GM12892 (cell line): ENCODE results near the gene ZNF726.
"Not testable (repeated sequence)": the region's sequence is repeated elsewhere in the genome, so short reads cannot be mapped to it uniquely, and the experiment has no call there.

Source experiments
- DNase-seq: peaks from one replicate; pipeline ENCODE4 v3.0.0; 2011; ENCODE audit not compliant: insufficient read length
- FAIRE-seq: peaks from 2 replicates; lab custom pipeline; 2011; peaks lifted over from hg19 to GRCh38; lab: Jason Lieb, UNC
- POLR2A ChIP-seq: IDR thresholded peaks from 2 replicates; pipeline ENCODE4 v1.6.1; 2011; ENCODE audit warnings: low read depth, low read length, control low read depth
- POLR2AphosphoS5 ChIP-seq: IDR thresholded peaks from 2 replicates; pipeline ENCODE4 v1.6.1; 2011; ENCODE audit warnings: low read depth, low read length, control low read depth
- TAF1 ChIP-seq: IDR thresholded peaks from 2 replicates; pipeline ENCODE4 v1.6.1; 2011; ENCODE audit warnings: low read depth, mild to moderate bottlenecking, control low read depth, low read length, borderline replicate concordance

The ZNF726 gene

DNA sequence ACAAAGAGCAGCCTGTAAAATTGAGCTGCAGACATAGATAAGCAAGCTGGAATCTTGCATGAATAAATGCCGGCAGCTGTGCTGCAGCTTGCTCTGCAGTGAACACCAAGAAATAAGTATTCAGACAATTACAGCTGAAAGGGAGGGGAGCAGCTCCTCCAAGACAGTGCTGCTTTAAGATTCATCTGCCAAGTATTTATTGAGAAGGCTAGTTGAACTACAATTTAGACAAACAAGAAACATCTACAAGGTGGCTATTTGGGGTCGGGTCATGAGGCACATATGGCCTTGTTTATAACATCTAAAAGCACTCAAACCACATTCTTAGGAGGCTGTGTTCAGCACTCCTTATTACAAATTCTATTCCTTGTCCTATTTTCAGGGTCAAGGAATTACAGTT, 34.9 kb downstream of the ZNF726 start:
- no peak for DNase-seq
- no peak for FAIRE-seq
- no peak for TF ChIP-seq POLR2AphosphoS5
- no peak for TF ChIP-seq TAF1
- TF ChIP-seq POLR2A = no peak

DNA sequence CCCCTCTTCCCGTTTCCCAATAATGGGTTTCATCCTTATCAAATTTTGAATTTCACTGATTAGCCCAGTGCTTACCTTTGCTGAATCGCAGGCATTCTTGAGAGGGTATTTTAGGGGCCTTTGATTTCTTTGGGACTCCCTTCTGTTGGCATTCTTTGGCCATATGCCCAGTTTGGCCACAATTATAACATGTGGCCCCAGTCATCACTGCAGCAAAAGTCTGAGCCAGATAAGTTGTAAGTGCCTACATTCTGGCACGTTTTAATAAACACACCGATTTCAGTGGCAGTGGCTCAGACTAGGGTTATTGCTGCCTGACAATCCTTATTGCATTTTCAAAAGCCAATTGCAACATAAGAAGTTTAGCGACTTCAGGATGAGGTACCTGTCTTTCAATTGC, 41.4 kb downstream of the ZNF726 start:
- DNase-seq (no peak), FAIRE-seq (no peak)
- TF ChIP-seq POLR2AphosphoS5 (no peak), POLR2A (no peak), TAF1 (no peak)

DNA sequence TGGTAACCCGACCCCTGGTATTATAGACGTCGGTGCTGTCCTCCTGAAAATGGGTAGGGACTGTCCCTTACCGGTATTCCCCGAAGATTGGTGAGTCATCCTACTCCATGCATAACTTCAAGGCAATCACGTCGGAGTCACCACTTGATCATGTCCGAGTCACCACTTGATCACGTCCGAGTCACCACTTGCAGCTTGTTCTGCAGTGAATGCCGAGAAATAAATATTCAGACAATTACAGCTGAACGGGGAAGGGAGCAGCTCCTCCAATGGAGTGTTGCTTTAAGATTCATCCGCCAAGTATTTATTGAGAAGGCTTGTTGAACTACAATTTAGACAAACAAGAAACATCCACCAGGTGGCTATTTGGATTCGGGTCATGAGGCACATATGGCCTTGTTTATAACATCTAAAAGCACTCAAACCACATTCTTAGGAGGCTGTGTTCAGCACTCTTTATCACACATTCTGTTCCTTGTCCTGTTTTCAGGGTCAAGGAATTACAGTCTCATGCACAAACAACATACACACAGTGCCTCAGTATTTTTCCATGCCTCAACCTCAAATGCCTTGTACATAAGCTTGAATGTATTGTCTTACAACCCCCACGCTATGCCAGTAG, 43.1 kb downstream of the ZNF726 start:
- DNase-seq (no peak), FAIRE-seq (no peak)

DNA sequence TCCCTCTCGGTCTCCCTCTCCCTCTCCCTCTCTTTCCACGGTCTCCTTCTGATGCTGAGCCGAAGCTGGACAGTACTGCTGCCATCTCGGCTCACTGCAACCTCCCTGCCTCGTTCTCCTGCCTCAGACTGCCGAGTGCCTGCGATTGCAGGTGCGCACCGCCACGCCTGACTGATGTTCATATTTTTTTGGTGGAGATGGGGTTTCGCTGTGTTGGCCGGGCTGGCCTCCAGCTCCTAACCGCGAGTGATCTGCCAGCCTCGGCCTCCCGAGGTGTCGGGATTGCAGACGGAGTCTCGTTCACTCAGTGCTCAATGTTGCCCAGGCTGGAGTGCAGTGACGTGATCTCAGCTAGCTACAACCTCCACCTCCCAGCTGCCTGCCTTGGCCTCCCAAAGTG, 48.7 kb downstream of the ZNF726 start:
- not testable (repeated sequence) for DNase-seq, FAIRE-seq

More for the DNA sequence above, 43.1 kb downstream of the ZNF726 start:
- no peak for TF ChIP-seq POLR2A

DNA sequence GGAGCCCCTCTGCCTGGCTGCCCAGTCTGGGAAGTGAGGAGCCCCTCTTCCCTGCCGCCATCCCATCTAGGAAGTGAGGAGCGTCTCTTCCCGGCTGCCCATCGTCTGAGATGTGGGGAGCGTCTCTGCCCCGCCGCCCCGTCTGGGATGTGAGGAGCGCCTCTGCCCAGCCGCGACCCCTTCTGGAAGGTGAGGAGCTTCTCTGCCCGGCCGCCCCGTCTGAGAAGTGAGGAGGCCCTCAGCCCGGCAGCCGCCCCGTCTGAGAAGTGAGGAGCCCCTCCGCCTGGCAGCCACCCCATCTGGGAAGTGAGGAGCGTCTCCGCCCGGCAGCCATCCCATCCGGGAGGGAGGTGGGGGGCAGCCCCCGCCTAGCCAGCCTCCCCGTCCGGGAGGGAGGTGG, 49.2 kb downstream of the ZNF726 start:
- FAIRE-seq, DNase-seq: not testable (repeated sequence)

DNA sequence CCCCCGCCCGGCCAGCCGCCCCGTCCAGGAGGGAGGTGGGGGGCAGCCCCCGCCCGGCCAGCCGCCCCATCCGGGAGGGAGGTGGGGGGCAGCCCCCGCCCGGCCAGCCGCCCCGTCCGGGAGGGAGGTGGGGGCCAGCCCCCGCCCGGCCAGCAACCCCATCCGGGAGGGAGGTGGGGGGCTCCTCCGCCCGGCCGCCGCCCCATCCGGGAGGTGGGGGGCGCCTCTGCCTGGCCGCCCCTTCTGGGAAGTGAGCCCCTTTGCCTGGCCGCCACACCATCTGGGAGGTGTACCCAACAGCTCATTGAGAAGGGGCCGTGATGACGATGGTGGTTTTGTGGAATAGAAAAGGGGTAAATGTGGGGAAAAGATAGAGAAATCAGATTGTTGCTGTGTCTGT, 49.6 kb downstream of the ZNF726 start:
- not testable (repeated sequence) for DNase-seq, FAIRE-seq

DNA sequence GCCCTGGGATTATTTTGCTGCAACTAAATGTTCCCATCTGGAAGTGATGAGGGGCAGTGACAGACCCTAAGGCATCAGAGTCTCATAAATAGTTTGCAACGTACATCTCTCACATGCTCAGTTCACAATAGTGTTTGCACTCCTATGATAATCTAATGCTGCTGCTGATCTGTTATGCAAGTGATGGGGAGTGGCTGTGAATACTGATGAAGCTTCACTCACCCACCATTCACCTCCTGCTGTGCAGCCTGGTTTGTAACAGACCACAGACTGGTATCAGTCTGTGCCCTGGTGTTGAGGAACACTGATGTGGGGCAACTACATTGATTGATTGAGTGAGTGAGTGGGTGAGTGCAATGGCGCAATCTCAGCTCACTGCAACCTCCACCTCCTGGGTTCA, 54.9 kb downstream of the ZNF726 start:
- TF ChIP-seq POLR2A = no peak
- no peak for TF ChIP-seq POLR2AphosphoS5
- DNase-seq (no peak), FAIRE-seq (no peak)

DNA sequence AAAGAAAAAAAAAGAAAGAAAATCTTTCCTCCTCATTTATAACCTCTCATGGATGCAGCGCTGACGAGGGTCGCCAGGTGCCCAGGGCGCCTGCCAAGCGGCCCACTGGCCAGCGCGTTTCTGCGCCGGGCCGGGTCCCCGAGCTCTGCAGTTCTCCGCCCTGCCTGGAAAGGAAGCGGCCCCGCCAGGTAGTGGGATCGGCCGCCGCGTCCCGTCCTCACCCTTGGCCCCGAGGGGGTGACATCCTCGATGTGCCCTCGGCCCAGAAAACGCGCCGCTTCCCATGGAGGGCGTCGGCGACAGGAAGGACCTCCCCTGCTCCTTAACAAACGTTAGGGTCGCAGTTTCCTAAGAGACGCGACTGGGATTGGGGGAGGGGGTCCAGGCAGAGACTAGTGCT, 56.9 kb downstream of the ZNF726 start:
- FAIRE-seq (no peak), DNase-seq (no peak)
- TF ChIP-seq TAF1 = no peak
- no peak for TF ChIP-seq POLR2AphosphoS5
- no peak for TF ChIP-seq POLR2A

DNA sequence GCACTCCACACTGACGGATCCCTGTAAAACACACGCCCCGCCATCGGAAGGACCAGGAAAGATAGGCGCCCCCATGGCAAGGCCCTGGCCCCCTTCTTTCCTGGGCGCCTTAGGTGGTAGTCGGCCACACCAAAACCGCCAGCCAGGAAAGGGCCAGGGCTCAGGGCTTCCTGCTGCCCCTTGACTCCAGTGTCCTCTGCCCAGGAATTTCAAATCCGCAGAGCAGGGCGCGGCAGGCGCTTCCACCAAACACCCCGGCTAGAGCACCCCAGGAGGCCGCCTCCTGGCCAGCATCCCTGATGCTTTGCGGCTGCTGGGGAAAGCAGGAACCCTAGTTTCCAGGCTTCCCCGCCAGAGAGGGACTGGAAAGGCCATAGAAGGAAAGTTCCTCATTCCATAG, 57.5 kb downstream of the ZNF726 start:
- FAIRE-seq (no peak), DNase-seq (no peak)
- no peak for TF ChIP-seq TAF1
- TF ChIP-seq POLR2A = no peak
- TF ChIP-seq POLR2AphosphoS5 = no peak

DNA sequence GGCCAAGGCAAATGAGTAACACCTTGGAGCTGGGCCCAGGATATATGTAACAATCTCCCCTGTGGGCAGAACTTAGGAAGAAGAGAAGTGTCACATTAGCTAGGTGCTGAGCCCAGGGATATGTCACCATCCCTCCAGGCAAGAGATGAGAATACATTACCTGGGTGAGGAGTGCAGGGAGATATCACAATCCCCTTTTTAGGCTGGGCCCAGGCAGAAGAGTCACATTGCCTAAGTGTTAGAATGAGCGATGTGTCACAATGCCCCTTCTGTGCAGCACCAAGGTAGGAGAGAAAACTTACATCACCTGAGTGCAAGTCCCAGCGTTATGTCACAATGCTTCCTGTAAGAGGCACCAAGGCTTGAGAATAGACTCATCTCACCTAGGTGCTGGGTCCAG, 60.3 kb downstream of the ZNF726 start:
- no peak for DNase-seq
- TF ChIP-seq POLR2A = no peak
- TF ChIP-seq POLR2AphosphoS5 = no peak
- no peak for TF ChIP-seq TAF1
- FAIRE-seq = no peak

DNA sequence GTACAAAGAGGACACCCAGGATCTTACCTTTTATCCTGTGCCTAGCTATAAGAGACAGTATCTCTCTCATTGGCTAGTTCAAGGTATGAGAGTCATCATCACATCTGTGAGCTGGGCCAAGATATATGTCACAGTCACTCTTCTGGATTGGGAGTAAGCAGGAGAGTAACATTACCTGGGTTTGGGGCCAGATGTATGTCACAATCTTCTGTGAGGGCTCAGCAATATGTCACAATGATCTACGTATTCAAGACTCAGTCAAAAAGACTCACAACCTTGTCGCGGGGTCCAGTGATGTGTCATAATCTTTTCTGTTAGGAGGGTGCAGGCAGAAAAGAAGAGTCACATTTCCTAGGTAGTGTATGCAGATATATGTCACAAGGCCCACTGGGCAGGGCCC, 61.9 kb downstream of the ZNF726 start:
- not testable (repeated sequence) for DNase-seq, FAIRE-seq

DNA sequence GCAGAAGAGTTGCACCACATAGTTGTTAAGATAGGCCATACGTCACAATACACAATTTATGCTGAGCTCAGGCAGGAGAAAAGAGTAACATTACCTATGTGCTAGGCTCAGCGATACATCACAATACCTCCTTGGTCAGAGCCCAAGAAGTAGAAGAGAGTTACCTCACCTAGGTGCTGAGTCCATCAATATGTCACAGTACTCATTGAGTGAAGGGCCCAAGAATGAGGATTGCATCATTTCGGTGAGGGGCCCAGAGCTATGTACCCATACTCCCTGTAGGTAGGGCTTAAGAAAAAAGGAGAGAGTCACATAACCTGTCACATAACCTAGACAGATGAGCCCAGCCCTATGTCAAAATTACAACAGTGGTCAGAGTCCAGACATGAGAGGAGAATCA, 62.6 kb downstream of the ZNF726 start:
- FAIRE-seq, DNase-seq: not testable (repeated sequence)

DNA sequence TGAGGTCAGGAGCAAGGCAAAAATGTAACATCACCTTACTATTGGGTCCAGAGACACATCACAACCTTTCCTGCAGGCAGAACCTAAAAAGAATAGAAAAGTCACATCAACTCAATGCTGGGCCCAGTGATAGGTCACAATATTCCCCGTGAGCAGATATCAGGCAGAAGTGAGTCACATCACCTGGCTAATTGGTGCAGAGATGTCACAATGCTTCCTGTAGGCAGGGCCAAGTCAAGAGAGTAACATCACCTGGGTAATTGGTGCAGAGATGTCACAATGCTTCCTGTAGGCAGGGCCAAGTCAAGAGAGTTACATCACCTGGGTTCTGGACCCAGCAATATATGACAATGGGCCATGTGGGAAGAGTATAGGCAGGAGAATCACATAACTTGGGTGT, 63.4 kb downstream of the ZNF726 start:
- TF ChIP-seq POLR2A = no peak
- TF ChIP-seq TAF1 = no peak
- TF ChIP-seq POLR2AphosphoS5 = no peak
- DNase-seq (no peak), FAIRE-seq (no peak)

DNA sequence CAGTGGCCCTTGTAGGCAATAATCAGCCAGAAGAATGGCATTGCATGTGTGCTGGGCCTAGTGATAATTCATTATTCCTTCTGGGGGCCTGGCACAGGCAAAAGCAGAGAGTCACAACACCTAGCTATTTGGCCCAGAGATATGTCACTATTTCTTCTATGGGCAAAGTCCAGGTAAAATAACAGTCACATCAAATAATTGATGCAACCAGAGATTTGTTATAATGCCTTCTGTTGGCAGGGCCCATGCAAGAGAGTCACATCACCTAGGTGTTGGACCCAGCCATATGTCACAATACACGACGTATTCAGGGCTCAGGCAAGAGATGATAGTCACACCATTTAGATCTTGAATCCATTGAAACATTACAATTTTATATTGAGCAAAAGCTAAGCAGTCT, 66.1 kb downstream of the ZNF726 start:
- TF ChIP-seq POLR2AphosphoS5 (no peak), POLR2A (no peak), TAF1 (no peak)
- DNase-seq (no peak), FAIRE-seq (no peak)
